Astrocyte of the hippocampus (primary cell): ENCODE results near the gene FFAR4.

ENCODE experiments used
- DNase-seq: peaks from one replicate; pipeline ENCODE4 v3.0.0; 2011; ENCODE audit warnings: low read depth, low spot score

Gene FFAR4

DNA sequence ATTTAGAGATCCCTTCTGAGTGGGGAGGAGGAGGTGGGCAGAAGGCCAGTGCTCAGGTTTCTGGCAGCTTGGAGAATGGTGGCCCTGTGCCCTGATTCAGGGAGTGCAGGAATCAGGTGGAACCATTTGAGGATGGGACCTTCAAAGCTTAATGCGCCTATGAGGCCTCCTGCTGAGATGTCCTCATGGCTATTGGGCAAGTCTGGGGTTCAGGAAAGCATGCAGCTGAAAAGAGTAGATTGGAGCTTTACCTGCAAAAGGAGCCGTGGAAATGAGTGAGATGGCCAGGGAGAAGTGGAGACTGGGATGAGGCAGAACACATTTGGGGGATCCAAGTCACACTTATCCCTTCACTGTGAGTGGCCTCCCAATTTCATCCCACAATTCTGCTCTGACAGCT is 6.1 kb downstream of the FFAR4 start:
- no peak for DNase-seq

GRCh38 chr10:93573051-93573909 is 6.8 kb downstream of the FFAR4 start:
- DNase-seq: no peak

- no peak for DNase-seq
These were observed 7.5 kb downstream of the FFAR4 start for GRCh38 chr10:93573924-93574323.

GRCh38 chr10:93576888-93577287 is 10.4 kb downstream of the FFAR4 start:
- no peak for DNase-seq

GRCh38 chr10:93577565-93577964 is 11.1 kb downstream of the FFAR4 start:
- DNase-seq: no peak

GRCh38 chr10:93579089-93579488 is 12.6 kb downstream of the FFAR4 start:
- DNase-seq: no peak

DNA sequence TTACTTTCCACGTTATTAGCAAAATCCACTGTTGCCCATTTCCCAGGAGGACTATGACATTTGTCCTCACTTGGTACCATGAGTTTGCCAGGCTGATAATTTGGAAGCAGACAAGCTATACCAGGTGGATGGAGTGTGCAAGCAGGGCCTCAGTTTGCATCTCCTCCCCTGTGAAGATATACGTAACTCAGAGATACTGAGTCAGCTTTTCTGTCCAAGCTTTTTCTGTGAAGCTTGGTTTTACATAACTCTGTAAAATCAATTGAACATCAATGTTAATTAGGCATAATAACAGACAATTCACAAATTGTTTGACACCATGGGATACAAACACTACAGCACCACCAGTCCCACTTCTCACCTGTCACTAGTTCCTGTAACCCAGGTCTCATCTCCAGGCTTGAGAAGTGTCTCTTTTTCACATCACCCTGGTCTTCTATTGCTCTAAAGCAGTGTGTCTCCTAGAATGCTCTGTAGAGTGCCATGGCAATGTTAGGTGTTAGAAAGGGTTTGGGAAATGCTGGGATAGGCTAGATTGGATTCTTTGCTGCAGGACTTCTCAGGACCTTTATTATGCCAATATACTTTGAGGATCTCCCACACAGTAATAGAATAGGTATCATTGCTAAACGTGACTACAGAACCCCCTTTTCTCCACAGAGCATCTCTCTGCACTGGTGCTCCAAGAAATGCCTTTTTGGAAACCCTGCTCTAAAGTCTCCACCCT is 13.7 kb downstream of the FFAR4 start:
- no peak for DNase-seq

DNA sequence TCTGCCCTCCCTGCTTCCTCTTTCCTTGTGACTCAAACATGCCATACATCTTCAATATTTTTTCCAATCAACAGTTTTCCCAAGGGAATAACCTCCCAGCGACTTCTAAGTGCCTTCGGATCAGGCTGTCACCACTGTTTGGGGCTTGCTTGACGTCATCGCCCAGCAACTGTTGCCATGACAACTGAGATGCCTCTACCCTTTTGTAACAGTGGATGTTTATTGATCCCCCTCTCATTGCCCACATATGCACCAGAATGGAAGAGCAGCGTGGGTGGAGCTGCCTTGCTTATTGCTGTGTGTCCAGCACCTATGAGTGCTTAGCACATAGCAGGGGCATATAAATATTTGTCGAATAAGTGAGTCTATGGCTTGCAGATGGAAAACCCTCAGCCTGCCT is 14.4 kb downstream of the FFAR4 start:
- DNase-seq: peak; percentile 48

GRCh38 chr10:93584445-93584844 is 18.0 kb downstream of the FFAR4 start:
- no peak for DNase-seq

GRCh38 chr10:93589648-93590562 is 23.4 kb downstream of the FFAR4 start:
- DNase-seq: no peak

- no peak for DNase-seq
These were observed 24.2 kb downstream of the FFAR4 start for GRCh38 chr10:93590638-93591037.

DNA sequence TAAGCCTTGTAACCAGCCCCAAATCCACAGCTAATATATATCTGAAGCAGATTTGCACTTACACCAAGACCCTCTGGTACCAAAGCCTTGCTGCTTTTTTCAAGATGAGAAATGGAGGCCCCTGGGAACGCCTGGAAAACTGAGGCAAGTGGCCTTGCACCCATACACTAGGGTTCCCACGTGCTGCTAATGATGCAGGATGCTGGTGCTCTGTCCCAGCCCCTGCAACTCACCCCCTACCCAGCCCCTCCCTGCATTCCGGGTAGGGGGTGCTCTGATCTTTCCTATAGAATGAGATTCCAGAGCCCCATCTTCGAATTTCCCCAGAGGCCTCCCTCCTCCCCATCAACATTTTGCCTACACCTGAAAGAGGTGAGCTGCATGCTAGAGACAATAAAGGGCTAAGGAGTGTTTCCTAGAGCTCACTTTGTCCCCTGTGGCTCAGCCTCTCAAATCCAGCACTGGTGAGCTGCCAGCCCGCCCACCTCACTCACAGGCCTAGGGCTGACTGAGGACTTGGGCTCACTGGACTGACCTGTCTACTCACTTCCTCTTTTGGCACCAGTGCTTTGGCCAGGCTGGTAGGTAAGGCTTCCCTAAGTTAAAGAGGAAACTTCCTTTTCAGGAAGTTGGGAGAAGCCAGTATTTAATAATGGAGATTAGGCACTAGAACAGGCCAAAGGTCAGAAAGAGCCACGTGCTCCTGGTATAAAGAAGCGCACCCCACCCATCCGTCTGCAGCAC is 24.8 kb downstream of the FFAR4 start:
- no peak for DNase-seq

- no peak for DNase-seq
These were observed 26.8 kb downstream of the FFAR4 start for GRCh38 chr10:93593254-93593653.

DNA sequence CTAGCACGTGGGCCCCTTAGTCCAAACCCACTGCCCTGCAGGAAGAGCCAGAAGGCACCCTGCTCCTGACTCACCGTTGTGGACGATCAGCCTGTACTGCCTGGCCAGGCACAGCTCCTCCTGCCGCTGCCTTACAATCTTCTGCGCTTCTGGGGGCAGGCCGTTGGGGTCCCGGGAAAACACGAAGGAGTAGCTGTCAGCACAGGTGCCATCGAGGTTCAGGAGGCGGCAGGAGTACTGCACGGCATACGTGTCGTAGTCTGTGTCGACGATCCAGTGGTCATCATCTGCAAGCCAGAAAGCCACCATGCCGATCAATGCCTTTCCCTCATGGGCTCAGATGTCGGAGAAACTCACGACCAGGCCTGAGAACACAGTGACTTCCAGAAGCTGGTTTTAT is 27.3 kb downstream of the FFAR4 start:
- DNase-seq: no peak

DNA sequence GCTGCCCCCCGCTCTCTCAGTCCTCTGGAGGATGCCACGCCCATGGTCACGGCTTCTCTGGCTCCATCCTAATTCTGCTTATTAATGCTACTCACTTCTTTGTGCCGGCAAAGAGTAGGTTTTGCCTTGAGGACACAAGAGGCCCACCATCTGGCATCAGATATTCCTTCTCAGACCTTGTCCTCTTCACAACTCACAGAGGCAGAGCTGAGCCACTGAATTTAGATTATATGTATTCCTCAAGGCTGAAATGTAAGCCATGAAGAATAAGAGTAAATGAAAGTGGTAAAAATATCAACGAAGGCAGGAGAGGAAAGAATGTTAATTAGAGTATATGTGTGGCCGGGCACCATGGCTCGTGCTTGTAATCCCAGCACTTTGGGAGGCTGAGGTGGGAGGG is 28.1 kb downstream of the FFAR4 start:
- no peak for DNase-seq

DNA sequence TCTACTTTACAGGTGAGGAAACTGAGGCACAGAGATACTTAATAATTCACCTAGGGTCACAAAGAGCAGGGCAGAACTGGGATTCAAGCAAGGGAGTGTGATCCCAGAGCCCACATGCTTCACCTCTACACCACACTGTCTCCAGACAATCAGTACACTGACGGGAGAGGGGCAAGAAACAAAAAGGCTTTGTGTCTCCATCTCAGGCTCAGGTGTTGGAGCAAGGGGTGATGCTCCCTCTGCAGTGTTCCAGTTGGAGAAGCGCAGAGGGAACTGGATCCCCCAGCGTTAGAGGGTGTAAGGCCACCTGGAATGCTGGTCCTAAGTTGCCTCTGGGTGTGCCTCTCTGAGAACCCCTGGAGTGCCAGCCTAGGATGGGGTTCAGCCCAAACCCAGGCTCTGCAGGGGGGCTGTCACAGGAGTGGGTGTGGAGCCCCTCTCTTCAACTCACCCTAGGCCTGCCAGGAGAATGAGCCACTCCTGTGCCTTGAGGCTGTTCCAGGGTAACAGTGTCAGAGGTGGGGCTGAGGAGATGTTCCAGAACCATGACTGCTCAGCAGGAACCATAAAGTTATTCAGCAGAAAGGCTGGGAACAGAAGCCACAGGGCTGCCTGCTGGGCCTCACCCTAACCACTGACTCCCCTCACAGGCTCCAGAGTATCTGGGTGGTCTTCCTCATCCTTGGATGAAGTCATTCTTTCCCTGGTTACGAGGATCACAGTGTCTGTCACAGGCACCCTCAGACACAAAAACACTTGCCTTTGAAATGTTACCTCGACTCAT is 29.1 kb downstream of the FFAR4 start:
- DNase-seq: peak; percentile 16

- no peak for DNase-seq
These were observed 30.1 kb downstream of the FFAR4 start for GRCh38 chr10:93596539-93596938.

DNA sequence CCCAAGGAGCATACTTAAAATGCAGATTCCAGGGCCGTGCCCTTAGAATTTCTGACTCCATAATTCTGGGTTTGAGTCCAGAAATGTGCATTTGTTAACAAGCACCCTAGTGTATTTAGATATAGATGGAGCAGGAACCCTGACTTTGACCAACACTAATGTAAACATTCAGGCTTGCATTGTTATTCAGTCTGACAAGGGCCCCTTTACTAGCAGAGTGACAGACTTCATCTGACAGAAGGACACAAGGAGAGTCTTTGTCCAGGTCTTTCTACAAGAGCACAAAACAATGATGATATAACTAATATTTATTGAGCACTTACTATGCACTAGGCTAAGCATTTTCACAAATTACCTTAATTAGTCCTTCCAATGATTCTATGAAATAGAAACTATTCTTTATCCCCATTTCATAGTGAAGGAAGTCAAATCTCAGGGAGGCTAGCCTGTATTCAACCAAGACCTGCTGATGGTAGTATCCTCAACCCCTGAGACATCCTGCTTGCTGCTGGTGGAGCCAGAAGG is 30.7 kb downstream of the FFAR4 start:
- DNase-seq: no peak

GRCh38 chr10:93598157-93598556 is 31.7 kb downstream of the FFAR4 start:
- no peak for DNase-seq

GRCh38 chr10:93599335-93599734 is 32.9 kb downstream of the FFAR4 start:
- no peak for DNase-seq
